ENCODE measurements around the gene SYT9. TPM values are rescaled to one million over a fixed set of nuclear protein-coding genes. Genes with fewer than 3 reads are reported as not detected.

SYT9 gene
- polyA plus RNA-seq, 2 of the 4 experiments (the other 2 are of a cell fraction), result 0.10 TPM; not detected in 1

DNA sequence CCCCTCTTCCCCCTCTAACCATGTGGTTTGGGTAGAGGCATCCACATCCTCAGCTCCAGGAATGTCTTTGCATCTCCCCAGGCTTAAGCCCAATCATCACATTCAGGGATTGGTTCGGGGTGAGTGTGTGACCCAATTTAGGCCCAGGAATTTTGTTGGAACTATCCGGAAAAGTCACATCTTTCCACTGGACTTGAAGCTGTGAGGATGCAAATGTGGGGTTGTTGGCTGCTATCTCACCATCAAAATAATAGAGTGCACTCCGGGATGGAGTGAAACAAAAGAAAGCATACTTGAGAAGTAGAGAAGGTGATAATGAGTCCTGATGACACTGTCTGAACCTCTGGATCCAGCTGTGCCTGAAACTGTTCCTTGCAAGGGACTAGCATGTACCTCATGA lies 199.8 kb downstream of the SYT9 start:
- Histone ChIP-seq H3K4me1 (no peaks in the 10 kb centered on the region), H3K27ac (no peak overlapping the region), H3K9me3 (no peaks in the 10 kb centered on the region), H3K4me3 (no peak overlapping the region), H3K4me2 (no peak overlapping the region)
- no peak for ATAC-seq
- TF ChIP-seq MAX (IDR thresholded peaks at IDR 0.05), result no peak
- TF ChIP-seq POLR2AphosphoS2 (conservative IDR thresholded peaks at IDR 0.05; ENCODE audit: low read length), result no peak
- no peak for TF ChIP-seq RFX5 (IDR thresholded peaks at IDR 0.05)
- TF ChIP-seq ESRRA (IDR thresholded peaks at IDR 0.05; ENCODE audit: borderline replicate concordance, low read length), result no peak
- TF ChIP-seq ZNF302 (CRISPR knock-in tag; IDR thresholded peaks at IDR 0.05), result no peak
- no peak for TF ChIP-seq EP300 (IDR thresholded peaks at IDR 0.05)
- no peak for TF ChIP-seq HOXA7 (CRISPR knock-in tag; IDR thresholded peaks at IDR 0.05)
- TF ChIP-seq MYC (IDR thresholded peaks at IDR 0.05; ENCODE audit: borderline replicate concordance, low read length), result no peak
- no peak for TF ChIP-seq NR3C1 (IDR thresholded peaks at IDR 0.05)
- TF ChIP-seq HDAC2 (IDR thresholded peaks at IDR 0.05), result no peak
- no peak for TF ChIP-seq RCOR1 (IDR thresholded peaks at IDR 0.05; ENCODE audit: low read depth, low read length)
- DNase-seq (ENCODE audit: low read depth in 1 of 2, low spot score in 1 of 2), result no peak
- ChIA-PET POLR2A (no interaction called here), CTCF (interaction anchor here (1.0 to 4.7 kb wide), 3 partner anchors 10 to 355 kb away, joined by 3 to 26 read pairs (median 3); no protein-coding TSS in a partner anchor)
- no peak for FAIRE-seq
- WGBS (ENCODE audit: missing lambda C conversion rate), result 50% methylated on average over 3 of the region's 3 CpGs

- TF ChIP-seq FOXS1 (CRISPR knock-in tag; IDR thresholded peaks at IDR 0.05) (no peak), CHD4 (IDR thresholded peaks at IDR 0.05; ENCODE audit: borderline replicate concordance) (no peak), HEYL (CRISPR knock-in tag; IDR thresholded peaks at IDR 0.05) (no peak), SREBF2 (IDR thresholded peaks at IDR 0.05) (no peak), BCL3 (IDR thresholded peaks at IDR 0.05) (no peak), NPAS2 (CRISPR knock-in tag; IDR thresholded peaks at IDR 0.05; ENCODE audit: borderline replicate concordance) (no peak), HMGXB4 (CRISPR knock-in tag; IDR thresholded peaks at IDR 0.05; ENCODE audit: borderline replicate concordance) (no peak), RAD21 (conservative IDR thresholded peaks at IDR 0.05 in 1 of 2, IDR thresholded peaks at IDR 0.05 in 1 of 2) (no peak), CBX2 (IDR thresholded peaks at IDR 0.05; ENCODE audit: borderline replicate concordance, low read depth) (no peak), CHD2 (IDR thresholded peaks at IDR 0.05; ENCODE audit: low read length, partially characterized antibody) (no peak), RARB (CRISPR knock-in tag; IDR thresholded peaks at IDR 0.05) (no peak), EHF (CRISPR knock-in tag; IDR thresholded peaks at IDR 0.05) (no peak), CEBPB (IDR thresholded peaks at IDR 0.05) (no peak)
- TF ChIP-seq, protein P1, sequence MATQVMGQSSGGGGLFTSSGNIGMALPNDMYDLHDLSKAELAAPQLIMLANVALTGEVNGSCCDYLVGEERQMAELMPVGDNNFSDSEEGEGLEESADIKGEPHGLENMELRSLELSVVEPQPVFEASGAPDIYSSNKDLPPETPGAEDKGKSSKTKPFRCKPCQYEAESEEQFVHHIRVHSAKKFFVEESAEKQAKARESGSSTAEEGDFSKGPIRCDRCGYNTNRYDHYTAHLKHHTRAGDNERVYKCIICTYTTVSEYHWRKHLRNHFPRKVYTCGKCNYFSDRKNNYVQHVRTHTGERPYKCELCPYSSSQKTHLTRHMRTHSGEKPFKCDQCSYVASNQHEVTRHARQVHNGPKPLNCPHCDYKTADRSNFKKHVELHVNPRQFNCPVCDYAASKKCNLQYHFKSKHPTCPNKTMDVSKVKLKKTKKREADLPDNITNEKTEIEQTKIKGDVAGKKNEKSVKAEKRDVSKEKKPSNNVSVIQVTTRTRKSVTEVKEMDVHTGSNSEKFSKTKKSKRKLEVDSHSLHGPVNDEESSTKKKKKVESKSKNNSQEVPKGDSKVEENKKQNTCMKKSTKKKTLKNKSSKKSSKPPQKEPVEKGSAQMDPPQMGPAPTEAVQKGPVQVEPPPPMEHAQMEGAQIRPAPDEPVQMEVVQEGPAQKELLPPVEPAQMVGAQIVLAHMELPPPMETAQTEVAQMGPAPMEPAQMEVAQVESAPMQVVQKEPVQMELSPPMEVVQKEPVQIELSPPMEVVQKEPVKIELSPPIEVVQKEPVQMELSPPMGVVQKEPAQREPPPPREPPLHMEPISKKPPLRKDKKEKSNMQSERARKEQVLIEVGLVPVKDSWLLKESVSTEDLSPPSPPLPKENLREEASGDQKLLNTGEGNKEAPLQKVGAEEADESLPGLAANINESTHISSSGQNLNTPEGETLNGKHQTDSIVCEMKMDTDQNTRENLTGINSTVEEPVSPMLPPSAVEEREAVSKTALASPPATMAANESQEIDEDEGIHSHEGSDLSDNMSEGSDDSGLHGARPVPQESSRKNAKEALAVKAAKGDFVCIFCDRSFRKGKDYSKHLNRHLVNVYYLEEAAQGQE (IDR thresholded peaks at IDR 0.05), result no peak
- TF ChIP-seq, protein P2, sequence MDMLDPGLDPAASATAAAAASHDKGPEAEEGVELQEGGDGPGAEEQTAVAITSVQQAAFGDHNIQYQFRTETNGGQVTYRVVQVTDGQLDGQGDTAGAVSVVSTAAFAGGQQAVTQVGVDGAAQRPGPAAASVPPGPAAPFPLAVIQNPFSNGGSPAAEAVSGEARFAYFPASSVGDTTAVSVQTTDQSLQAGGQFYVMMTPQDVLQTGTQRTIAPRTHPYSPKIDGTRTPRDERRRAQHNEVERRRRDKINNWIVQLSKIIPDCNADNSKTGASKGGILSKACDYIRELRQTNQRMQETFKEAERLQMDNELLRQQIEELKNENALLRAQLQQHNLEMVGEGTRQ (IDR thresholded peaks at IDR 0.05), result no peak
- Histone ChIP-seq H3K4me2 (no peak overlapping the region), H3K27ac (no peak overlapping the region), H3K4me1 (no peaks in the 10 kb centered on the region), H3K9me3 (no peaks in the 10 kb centered on the region), H3K4me3 (no peak overlapping the region)
- WGBS (ENCODE audit: missing lambda C conversion rate), result 29% methylated on average over 1 of the region's 1 CpG
- ATAC-seq, result no peak
- CTCF ChIA-PET, result interaction anchor here (1.0 to 4.7 kb wide), 3 partner anchors 10 to 356 kb away, joined by 3 to 26 read pairs (median 3); no protein-coding TSS in a partner anchor
- no peak for DNase-seq (ENCODE audit: low read depth in 1 of 2, low spot score in 1 of 2)
- no peak for FAIRE-seq
- POLR2A ChIA-PET, result no interaction called here
Measured at GRCh38 chr11:7451952-7452494, 200.3 kb downstream of the SYT9 start.

All from A549 (cell line).